GM12864 (cell line): Measurements from ENCODE around the gene SRGAP2C.
"Not testable (repeated sequence)": the region's sequence is repeated elsewhere in the genome, so short reads cannot be mapped to it uniquely, and the experiment has no call there.

Experiments used
- DNase-seq: peaks from one replicate; pipeline ENCODE4 v3.0.0-alpha.2; 2011; ENCODE audit warnings: low read depth
- H3K4me3 ChIP-seq: 2 replicates; pipeline ENCODE4 v1.5.1; 2011; ENCODE audit warnings: mild to moderate bottlenecking, low read depth, low read length, control low read depth
- CTCF ChIP-seq: IDR thresholded peaks from 2 replicates; pipeline ENCODE4 v1.5.1; 2011; ENCODE audit warnings: low read depth, mild to moderate bottlenecking, moderate library complexity, low read length, control low read depth, inconsistent platforms; ENCODE audit errors: missing control alignments

Gene SRGAP2C

DNA sequence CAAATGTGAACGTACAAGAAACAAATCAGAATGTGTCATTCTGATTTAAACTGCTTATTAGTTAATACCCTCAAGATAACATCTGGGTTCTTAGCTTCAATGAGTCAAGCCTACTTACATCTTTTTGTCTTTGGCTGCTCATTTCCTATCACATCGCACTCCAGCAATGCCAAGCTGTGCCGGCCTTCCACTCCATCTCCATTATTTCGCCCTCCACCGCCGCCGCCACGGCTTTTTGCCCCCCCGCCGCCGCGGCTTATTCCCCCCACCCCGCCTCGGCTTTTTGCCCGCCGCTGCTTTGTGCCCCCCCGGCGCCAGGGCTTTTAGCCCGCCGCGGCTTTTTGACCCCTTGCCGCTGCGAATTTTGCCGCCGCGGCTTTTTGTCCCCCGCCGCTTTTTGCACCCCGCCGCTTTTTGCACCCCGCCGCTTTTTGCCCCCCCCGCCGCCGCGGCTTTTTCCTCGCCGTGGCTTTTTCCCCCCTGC is 211.0 kb downstream of the SRGAP2C start:
- not testable (repeated sequence) for H3K4me3 ChIP-seq, DNase-seq

DNA sequence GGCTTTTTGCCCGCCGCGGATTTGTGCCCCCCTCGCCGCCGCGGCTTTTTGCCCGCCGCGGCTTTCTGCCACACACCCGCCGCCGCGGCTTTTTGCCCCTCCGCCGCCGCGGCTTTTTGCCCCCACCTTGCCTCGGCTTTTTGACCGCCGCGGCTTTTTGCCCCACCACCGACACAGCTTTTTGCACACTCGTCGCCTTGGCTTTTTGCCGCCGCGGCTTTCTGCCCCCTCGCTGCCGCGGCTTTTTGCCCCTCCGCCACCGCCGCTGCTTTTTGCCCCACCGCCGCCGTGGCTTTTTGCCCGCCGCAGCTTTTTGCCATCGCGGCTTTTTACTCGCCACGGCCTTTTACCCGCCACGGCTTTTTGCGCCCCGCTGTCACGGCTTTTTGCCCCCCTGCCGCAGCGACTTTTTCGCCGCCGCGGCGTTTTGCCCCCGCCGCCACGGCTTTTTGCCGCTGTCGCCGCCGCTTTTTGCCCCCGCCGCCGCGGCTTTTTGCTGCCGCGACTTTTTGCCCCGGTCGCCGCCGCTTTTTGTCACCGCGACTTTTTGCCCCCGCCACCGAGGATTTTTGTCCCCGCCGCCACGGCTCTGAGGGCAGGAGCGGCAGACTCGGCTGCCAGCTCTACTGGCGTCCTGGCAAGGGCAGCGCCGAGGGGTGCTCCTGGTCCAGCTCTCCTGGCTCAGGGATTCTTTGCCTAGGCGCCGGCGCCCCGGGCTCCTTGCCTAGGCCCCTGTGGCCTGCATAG is 211.7 kb downstream of the SRGAP2C start:
- H3K4me3 ChIP-seq: peak overlapping the region; percentile 43
- DNase-seq: not testable (repeated sequence)

DNA sequence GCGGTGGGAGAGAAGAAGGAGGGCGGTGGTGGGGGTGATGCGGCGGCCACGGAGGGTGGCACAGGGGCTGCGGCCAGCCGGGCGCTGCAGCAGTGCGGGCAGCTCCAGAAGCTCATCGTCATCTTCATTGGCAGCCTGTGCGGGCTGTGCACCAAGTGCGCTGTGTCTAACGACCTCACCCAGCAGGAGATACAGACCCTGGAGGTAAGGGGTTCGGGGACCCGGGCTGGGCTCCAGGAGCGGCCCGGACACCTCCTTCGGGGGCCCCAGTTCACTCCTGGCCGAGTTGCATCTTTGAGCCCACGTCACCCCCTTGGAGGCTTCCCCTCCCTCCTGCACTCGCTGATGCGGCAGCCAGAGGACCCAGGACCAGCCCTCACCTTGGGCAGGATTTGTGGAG is 212.3 kb downstream of the SRGAP2C start:
- H3K4me3 ChIP-seq, DNase-seq: not testable (repeated sequence)

- not testable (repeated sequence) for H3K4me3 ChIP-seq, DNase-seq
These were observed 214.4 kb downstream of the SRGAP2C start for GRCh38 chr1:121399193-121399592.

DNA sequence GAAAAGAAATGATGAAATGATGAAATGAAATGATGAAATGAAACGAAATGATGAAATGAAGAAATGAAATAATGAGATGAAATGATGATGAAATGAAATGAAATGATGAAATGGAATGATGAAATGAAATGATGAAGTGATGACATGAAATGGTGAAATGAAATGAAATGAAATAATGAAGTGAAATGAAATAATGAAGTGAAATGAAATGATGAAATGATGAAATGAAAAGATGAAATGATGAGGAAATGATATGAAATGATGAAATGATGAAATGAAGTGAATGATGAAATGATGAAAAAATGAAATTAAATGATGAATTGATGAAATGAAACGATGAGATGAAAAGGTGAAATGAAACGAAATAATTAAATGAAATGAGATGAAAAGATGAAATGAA is 215.3 kb downstream of the SRGAP2C start:
- not testable (repeated sequence) for H3K4me3 ChIP-seq, DNase-seq

DNA sequence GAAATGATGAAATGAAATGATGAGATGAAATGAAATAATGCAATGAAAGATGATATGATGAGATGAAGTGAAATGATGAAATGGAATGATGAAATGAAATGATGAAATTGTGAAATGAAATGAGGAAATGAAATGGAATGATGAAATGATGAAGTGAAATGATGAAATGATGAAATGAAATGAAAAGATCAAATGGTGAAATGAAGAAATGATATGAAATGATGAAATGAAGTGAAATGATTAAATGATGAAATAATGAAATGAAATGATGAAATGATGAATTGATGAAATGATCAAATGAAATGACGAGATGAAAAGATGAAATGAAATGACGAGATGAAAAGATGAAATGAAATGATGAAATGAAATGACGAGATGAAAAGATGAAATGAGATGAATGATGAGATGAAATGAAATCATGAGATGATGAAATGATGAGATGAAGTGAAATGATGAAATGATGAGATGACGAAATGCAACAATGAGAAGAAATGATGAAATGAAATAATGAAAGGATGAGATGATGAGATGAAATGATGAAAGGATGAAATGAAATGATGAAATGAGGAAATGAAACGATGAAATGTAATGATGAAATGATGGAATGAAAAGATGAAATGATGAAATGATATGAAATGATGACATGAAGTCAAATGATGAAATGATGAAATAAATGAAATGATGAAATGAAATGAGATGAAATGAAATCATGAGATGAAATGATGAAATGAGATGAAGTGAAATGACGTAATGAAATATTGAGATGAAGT is 216.0 kb downstream of the SRGAP2C start:
- not testable (repeated sequence) for DNase-seq, H3K4me3 ChIP-seq

GRCh38 chr1:121401375-121401955 is 216.7 kb downstream of the SRGAP2C start:
- DNase-seq, H3K4me3 ChIP-seq: not testable (repeated sequence)

- H3K4me3 ChIP-seq, DNase-seq: not testable (repeated sequence)
These were observed 218.5 kb downstream of the SRGAP2C start for GRCh38 chr1:121403254-121403653.

DNA sequence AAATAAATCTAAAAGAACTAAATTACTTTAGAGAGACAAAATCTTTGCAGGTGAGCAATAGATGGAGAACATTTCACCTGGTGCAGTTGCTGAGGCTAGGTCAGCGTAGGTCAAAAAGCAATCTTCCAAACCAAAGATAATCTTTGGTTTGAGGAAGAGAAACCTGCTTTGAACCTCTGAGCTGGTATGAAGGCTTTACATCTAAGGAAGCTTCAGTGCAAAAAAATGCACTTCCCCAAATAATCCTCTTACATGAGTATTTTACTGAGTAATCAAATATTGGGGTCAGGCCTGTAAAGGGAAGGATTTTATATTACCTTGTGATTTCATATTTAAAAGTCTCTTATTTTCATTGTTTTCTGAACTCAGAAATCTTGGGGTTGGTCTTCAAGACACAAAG is 223.6 kb downstream of the SRGAP2C start:
- TF ChIP-seq CTCF: no peak
- H3K4me3 ChIP-seq: no peak overlapping the region
- DNase-seq: no peak

GRCh38 chr1:121413821-121414220 is 229.0 kb downstream of the SRGAP2C start:
- TF ChIP-seq CTCF: no peak
- DNase-seq: no peak
- no peak overlapping the region for H3K4me3 ChIP-seq

GRCh38 chr1:121414905-121415304 is 230.1 kb downstream of the SRGAP2C start:
- no peak for TF ChIP-seq CTCF
- DNase-seq: no peak
- H3K4me3 ChIP-seq: no peak overlapping the region
